HG03354 (cell line): ENCODE measurements around the gene KLHL6.
A peak's percentile ranks its signal among the peaks of the same experiment; 100 is the strongest.
"Not testable (repeated sequence)": the region's sequence is repeated elsewhere in the genome, so short reads cannot be mapped to it uniquely, and the experiment has no call there.

Source experiments
- ATAC-seq: cut with Tn5 transposase; IDR thresholded peaks from one replicate; pipeline ENCODE4 v1.9.1; 2021; ENCODE audit warnings: mild to moderate bottlenecking; ENCODE audit not compliant: unreplicated experiment, poor library complexity, severe bottlenecking

Gene KLHL6

DNA sequence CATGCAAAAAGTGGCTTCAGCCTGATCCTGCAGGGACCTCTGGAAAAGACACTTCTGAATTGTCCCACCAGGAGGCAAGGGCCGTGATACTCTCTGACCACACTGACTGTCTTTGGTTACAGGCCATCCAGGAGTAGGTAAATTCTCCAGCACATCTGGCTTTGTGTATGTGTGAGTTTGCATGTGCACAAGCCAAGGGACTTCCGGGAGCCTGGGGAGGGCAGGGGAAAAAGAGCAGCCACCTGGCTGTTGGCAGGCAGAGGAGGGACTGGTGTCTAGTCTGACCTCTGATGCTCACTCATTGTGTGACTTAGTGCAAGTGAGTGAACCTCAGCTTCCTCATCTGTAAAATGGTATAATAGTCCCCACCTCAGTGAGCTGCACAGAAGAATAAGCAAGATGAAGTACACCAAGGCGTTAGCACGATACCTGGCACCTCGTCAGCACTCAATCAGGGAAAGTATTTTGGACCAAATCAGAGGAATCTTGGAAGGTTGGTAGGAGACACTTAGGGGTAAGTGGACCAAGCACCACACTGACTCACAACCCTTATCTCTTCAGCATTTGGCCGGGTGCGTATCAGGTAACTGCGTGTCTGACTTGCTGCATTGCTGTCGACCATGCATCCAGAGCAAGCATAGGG, 19.1 kb downstream of the KLHL6 start:
- peak; percentile 81 for ATAC-seq

DNA sequence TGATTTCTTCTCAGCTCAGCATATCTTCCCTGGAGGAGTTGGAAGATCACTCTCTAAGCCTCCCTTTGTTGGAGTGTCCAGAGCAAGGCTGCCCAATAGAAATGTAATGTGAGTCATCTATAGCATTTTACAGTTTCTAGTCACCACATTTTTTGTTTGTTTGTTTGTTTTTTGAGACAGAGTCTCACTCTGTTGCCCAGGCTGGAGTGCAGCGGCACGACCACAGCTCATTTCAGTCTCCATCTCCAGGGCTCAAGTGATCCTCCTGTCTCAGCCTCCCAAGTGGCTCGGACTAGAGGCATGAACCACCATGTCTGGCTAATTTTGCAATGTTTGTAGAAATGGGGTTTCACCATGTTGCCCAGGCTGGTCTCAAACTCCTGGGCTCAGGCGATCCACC, 21.3 kb downstream of the KLHL6 start:
- ATAC-seq, result no peak

DNA sequence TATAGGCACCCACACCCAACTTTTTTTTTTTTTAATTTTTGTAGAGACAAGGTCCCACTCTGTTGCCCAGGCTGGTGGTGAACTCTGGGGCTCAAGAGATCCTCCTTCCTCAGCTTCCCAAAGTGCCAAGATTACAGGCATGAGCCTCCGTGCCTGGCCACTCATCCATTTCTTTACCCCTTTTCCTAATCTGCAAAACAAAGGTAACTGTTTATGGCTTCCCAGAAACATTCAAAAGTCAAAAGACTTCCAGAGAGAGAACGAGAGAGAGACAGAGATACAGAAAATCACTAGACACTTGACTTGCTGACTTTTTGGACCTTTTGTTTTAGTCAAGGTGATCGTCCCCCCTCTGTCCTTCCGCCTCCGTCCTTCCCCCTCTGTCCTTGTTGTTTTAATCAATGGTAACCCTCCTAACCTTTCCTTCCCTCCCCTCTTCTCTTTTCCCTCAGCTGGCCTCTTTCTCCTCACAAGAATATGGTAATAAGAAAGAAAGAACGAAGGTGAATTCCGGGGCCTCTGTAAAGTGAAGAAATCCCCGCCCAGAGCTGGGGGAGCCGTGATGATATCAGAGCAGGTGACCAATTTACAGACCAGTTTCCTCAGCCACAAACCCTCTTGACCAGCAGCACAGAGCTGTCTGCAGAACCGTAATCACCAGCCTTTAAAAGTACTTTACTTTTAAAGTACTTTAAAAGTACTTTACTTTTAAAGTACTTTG, 21.9 kb downstream of the KLHL6 start:
- ATAC-seq, result peak; percentile 42

DNA sequence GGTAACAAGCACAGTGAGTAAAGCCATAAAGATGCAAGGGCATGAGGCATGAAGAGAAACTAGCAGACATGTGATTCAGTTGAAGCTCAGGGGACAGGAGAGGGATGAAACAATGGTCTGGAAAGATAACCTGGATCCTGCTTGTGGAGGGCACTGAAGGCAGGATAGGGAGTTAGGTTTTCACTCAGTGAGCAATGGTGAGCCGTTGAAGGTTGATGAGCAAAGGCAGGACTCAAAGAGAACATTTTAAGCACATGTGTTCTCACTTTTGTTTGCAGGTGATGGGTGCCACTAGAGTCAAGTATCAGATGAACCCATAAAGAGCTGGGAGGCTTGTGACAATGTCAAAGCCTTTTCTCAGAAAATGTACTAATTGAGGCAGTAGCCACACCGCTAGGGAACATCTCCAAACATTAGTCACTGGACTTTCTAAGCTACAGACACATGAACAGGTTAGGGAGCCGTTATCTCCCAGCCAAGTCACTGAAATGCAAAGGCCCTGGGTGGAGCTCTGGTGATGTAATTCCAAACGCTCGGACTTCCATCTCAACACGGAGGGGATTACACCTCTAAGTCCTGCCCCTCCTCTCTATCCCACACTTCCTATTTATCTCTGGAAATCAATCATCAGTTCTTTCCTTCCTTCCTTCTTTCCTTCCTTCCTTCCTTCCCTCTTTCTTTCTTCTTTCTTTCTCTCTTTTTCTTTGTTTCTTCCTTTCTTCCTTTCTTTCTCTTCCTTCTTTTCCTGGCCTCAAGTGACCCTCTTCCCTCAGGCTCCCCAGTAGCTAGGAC, 22.7 kb downstream of the KLHL6 start:
- no peak for ATAC-seq

DNA sequence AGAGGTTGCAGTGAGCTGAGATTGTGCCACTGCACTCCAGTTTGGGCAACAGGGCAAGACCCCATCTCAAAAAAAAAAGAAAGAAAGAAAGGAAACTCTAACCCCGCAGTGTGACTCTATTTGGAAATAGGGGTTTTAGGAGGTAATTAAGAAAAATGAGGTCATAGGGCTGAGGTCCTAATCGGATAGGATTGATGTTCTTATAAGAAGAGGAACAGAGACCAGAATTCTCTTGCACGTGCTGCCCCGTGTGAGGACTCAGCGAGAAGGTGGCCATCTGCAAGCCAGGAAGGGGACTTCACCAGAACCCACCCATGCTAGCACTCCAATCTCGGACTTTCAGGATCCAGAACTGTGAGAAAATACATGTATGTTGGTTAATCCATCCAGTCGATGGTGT, 25.8 kb downstream of the KLHL6 start:
- ATAC-seq, result no peak

DNA sequence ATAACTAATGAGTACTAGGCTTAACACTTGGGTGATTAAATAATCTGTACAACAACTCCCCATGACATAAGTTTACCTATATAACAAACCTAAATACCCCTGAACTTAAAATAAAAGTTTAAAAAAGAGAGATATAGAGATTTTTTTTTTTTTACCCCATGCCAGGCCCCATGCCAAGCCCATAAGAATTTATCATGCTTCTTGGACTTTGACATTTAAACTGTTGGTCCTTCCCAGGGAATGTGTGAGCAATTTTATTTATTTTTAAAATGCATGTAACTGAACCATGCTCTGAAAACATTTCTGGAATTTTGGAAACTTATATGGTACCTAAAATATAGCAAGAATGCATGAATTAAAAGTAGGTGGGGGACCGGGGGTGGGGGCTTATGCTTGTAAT, 26.3 kb downstream of the KLHL6 start:
- no peak for ATAC-seq

DNA sequence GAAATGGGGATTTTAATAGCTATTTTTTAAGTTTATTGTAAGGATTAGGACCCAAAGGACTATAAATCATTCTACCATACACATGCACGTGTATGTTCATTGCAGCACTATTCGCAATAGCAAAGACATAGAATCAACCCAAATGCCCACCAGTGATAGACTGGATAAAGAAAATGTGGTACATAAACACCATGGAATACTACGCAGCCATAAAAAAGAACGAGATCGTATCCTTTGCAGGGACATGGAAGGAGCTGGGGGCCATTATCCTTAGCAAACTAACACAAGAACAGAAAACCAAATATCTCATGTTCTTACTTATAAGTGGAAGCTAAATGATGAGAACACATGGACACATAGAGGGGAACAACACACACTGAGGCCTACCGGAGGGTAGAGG, 26.7 kb downstream of the KLHL6 start:
- ATAC-seq, result not testable (repeated sequence)

DNA sequence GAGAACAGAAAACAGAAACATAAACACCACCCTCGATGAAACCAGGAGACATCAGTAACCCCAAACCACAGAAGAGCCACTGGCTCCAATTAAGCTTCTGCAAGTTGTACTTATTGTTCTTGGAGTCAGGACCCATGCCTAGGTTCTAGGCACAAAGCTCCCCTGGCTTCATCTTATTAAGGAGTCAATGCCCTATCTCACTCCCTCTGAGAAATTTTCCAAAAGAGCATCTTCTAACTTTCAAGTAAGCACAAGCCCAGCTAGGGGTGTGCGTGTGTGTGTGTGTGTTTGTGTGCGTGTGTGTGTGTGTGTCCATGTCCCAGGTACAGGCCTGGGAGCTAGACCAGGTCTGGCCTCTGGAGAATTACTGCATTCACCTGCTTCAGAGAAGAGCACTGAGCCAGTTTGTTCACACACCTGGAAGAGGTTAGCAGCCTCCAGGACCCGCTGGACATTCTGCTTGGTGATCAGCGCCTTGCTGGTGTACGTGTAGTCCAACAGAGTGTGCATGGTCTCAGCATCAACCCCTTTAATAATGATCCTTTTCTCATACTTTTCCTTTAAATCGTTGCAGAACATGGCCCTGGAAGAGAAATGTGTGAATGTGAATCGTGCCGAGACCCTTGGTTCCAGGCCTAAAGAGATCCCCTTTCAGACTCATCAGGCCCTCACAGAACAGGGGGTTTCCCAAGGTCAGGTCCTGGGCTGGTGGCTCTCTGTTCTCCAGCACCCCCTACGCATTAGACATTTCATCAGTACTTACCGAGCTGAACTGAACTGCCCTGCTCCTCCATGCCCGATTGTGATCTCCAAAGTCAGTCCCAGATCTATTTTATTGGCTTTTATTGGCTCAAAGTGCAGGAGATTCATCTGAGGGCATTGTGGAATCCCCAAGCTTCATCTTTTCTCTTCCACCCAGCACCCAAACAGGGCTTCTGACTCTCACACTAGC, 27.8 kb downstream of the KLHL6 start:
- peak; percentile 94 for ATAC-seq

DNA sequence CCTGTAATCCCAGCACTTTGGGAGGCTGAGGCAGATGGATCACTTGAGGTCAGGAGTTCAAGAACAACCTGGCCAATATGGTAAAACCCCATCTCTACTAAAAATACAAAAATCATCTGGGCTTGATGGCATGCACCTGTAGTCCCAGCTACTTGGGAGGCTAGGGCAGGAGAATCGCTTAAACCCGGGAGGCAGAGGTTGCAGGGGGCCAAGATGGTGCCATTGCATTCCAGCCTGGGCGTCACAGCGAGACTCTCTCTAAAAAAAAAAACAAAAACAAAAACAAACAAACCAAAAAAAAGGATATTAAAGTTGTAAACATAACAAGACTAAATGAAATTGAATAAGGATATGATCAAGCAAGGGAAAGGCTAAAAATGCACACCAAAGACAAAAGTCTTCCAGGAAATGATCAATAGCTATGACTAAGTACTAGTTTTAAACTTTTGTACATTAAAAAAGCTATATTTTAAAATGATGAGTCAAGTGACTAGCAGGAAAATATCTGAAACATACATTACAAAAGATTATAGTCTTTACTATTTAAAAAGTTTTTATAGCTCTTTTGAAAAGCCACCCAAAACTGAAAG, 28.6 kb downstream of the KLHL6 start:
- peak; percentile 26 for ATAC-seq

DNA sequence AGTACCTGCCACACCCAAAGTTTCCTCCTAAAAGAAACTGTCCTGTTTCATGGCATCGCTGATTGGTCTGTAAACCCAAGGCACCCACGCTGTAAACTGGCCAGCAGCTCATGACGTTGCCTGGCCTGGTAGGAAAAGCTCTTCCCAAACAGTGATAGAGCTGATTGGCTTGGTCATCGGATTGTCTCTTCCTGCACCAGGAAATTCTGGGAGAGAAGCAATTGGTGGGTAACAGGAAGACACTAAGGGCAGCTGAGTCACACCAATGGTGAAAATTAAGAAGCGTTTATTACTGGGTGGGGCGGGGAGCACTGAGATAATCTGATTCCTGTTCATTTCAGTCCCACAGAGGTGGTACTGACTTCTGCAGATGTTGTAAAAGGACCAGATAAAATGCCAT, 31.0 kb downstream of the KLHL6 start:
- ATAC-seq, result no peak

DNA sequence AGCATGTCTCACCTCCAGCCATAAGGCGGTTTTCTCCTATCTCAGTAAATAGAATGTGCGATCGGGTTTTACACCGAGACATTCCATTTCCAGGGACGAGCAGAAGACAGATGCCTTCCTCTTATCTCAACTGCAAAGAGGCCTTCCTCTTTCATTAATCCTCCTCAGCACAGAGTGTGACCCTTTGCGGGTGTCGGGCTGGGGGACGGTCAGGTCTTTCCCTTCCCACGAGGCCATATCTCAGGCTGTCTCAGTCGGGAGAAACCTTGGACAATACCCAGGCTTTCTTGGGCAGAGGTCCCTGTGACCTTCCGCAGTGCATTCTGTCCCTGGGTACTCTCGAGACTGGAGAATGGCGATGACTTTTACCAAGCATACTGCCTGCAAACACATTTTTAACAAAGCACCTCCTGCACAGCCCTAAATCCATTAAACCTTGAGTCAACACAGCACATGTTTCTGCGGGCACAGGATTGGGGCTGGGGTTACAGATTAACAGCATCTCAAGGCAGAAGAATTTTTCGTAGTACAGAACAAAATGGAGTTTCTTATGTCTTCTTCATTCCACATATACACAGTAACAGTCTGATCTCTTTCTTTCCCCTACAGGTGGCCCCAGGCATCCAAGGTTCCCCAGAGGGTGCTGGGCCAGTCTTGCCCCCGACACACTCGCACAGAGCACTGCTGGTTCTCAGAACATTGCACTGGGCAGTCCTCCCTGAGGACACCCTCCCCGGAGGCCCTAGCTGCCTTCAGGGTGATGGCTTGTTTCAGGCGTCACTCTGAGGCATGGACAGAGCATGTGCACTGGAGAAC, 34.6 kb downstream of the KLHL6 start:
- not testable (repeated sequence) for ATAC-seq

DNA sequence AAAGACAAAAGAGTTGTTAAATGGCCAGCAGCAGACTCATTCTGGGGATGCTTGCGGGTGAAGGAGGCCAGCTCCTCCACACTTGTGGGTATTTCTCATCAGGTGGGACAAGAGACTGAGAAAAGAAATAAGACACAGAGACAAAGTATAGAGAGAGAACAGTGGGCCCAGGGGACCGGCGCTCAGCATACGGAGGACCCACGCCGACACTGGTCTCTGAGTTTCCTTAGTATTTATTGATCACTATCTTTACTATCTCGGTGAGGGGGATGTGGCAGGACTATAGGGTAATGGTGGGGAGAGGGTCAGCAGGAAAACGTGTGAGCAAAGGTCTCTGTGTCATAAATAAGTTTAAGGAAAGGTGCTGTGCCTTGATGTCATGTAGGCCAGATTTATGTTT, 35.2 kb downstream of the KLHL6 start:
- ATAC-seq, result not testable (repeated sequence)

DNA sequence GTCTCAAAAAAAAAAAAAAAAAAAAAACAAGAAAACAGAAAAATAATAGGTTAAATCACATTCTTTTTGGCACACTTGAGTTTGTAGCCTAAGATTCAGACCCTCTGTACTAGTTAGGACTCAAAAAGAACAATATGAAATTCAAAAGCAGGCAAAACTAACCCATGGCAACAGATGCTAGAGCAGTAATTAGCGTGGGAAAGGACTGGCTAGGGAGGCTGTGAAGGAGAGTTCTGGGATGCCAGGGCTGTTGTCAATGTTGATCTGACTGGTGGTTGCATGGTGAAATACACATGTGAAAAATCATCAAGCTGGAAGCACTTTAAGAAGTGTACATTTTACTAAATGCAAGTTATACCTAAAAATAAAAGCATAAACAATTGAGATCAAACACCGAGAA, 35.6 kb downstream of the KLHL6 start:
- no peak for ATAC-seq

DNA sequence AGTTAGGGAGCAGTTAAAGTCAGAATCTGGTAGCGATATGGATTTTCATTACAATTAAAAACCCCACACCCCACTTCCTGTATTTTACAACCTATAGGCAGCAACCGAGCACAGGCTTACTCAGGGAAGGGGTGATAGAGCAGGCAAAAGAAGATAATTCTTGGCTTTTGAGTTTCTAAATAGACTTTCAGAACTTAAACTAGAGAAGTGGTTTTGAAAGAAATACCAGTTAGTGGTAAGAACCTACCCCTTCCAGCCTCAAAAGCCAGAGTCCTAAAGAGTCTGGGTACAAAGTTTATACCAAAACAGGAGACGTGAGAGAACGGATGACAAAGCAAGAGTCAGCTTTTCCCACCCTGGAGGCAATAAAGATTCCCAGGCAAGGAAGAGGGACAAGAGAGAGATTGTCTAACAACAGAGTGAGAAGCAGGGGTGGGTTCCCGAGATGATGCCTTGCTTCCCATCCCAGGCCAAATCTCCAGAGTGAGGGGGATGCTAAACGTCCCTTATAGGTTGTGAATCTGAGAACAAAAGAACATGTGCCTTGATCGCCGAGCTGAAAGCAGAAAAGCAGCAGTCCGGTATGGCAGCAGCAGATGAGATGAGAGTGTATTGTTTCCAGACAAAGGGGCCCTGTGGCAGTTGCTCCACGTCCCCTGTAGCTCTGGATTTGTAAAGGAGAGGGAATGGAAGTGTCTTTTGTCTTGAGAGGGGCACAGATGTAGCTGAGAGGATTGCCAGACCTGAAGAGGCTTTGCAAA, 36.8 kb downstream of the KLHL6 start:
- ATAC-seq, result no peak

DNA sequence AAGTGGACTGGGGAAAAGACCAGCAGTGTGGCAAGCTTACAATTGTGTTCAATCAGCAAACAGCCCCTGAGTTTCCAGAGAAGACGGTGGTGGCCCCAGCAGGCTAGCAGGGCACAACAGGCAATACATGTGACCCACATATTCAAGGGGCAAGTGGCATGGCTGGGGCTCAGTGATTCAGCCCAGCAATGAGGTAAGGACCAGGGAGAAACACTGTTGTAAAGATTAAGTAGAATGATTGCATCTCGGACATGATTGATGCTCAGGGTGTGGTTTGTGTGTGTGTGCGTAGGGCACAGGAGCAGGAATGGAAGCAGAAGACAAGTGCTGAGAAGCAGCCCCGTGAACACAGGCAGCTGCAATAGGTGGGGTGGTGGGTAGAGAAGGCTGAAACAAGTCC, 37.9 kb downstream of the KLHL6 start:
- no peak for ATAC-seq

DNA sequence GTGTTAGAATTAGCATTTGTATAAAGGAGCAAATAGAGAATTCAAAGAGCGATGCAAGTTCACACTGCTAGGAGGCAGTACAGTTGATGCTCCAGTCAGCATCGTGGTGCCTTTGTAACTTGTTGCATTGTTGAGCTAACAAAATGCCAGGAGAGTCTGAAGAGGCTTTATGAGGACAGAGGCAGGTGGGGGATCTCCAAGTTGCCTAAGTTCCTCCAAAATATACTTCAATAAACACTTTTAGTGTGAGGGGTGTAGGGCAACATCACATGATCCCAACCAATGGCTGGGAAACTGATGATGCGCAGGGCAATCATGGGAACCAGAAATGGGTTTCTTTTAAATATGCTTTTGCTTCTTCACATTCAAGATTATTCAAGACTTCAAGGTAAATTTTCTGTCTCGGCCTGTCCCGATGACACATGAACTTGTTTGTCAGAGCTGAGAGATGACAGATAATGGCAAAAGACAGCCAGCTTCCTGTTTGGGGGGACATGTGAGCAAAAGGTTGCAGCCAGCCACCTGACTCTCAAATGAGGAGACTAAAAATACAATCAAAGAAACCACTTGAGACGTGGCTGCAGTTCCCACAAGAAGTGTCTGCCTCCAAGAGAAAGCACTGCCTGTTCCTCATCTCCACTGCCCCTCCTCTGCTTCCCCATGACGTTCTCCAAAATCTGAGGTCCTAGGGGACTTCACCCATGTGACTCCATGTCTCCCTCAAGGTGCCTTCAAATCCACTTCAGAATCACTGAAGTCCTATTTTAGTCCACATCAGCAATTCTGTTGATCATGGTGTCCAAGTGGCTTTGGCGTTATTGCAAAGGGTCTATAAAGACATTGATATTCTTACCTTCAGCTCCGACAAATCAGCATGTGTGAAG, 39.3 kb downstream of the KLHL6 start:
- ATAC-seq, result peak; percentile 82

DNA sequence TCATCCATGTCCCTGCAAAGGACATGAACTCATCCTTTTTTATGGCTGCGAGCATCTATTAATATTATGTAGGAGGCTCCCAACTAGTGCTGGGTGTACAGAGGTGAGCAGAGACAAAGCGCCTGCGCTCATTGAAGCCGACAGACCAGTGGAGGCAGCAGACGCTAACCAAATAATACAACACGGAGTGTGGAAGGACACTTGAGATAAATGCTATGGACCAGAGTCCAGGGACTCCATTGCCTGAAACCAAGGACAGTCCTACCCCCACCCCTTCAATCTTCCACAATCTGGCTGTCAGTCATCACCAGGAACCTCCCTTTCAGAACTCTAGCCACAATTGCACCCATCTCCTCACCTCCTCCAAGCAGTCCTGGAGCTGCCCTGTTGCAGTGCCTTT, 41.5 kb downstream of the KLHL6 start:
- ATAC-seq, result no peak
